NCI-H1436 treated with DMSO at 0.1 percent for 48 hours (cell line): Measurements from ENCODE around the gene PTCH1.

Experiments used
- DNase-seq: peaks from one replicate; lab custom pipeline; 2025; lab: John Stamatoyannopoulos, UW

PTCH1 gene

GRCh38 chr9:95512709-95513095 lies 4.1 kb downstream of the PTCH1 start:
- DNase-seq: no peak

DNA sequence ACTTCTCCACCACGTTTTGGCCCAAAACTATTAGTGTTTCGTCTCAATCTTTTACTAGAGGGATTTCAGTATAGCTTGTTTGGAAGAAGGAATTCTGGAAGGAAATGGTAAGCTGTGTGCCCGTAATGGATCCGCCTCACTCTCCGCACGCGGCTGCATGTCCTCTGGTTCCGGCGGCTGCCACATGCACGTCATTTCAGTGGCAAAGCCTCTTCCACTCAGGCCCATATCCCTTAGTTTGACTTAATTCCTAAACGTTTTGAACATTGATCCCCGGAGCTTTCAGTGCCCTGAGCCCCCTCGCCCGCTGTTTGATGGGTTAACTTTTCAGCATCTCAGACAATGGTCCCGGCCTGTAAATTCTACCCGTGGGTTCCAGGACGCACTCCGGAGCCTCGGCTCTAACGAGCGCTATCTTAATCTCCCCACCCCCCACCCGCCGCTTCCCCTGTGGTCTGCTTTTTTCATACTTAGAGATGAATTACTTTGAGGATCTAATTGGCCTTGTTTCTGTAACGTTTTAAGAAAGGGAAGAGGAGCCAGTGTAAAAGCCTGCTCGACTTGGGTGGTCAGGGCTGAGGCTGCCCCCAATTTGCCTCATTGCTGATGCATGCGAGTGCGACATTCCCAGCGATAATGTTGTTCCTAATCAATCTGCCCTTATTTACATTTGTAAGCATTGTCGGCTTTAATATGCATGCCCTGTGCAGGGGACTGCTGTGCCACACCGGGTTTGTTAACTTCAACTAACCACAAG lies 4.6 kb downstream of the PTCH1 start:
- DNase-seq: no peak

DNA sequence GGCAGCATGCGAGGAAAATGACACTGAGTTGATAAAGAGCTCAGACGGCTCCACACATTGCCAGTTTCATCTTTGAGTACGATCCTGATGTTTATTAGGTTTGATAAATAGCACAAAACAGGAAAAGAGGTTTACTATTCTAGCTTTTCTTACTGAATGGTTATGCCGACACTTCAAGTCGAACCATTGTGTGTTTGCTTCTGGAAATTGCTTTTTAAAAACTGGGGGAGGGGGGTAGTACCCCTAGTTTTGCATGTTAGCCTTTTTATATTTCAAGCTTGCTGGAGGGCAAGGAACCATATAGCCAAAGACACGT lies 5.2 kb downstream of the PTCH1 start:
- DNase-seq: no peak

GRCh38 chr9:95510709-95511615 lies 5.8 kb downstream of the PTCH1 start:
- DNase-seq: peak; percentile 62

DNA sequence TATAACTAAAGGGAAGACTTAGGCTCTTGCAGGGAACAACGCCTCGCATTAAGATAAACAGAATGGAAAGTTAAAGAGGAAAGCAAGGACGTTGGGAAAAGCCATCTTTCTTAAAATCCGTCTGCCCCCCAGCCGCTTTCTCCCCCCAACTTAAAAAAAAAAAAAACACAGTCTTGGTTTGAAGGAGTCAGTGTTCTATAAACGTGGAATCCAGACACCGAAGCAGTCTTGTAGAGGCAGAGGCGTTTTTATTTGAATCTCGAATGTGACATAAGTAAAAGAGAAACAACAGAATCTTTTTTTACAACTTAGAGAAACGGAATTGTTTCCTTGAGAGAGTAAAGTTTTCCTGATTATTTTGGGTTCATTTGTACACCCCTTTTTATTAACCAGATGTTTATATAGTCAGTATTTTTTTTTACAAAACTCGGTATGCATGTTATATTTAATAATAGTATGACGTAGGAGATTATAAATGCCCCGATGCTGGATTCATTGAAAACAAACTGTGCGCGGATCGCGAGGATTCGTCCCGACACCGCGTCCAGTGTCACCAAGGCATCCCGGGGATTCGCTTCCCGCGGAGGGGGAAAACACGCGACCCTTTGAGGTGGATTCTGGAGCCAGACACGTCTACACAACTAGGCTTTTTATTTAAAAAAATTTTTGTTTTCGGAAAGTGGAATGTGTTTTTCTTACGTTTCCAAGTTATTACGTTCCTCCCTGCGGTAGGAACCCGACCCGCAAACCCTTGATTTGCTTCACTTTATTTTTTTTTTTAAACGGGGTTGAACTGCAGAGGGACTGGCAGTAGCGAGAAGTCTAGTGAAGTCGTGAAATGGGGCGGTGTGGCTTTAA lies 6.7 kb downstream of the PTCH1 start:
- no peak for DNase-seq

- peak; percentile 94 for DNase-seq
Measured at GRCh38 chr9:95508968-95509850, 7.6 kb downstream of the PTCH1 start.

DNA sequence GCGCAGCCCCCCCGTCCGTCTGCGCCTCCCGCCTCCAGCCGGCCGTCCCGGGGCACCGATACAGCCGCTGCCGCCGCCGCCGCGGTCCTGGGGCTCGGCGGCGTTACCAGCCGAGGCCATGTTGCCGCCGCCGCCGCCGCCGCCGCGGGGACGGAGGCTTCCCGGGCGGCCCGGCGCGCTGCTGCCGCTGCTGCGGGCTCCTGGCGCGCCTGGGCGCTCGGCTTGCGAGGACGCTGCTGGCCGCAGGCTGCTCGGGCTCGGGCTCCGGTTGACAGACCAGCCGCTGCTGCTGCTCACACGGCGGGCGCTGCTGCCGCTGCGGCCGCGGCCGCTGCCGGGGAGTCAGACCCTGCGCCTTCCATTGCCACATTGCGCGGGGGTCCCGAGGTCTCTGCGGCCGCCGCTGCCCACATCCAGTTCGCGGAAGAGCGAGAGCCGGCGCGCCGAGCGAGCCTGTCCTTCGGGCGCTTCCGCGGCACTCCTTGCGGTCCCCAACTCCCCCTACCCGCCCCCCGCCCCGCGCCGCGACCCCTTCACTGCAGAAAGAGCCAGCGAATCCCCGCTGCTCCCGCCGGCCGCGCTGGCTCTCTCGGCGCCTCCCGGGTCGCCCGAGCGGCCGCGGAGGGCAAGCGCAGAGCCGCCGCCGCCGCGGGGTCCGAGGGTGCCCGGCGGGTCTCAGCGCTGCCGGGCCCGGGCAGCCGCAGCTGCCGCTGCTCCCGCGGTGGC lies 8.4 kb downstream of the PTCH1 start:
- DNase-seq: no peak

DNA sequence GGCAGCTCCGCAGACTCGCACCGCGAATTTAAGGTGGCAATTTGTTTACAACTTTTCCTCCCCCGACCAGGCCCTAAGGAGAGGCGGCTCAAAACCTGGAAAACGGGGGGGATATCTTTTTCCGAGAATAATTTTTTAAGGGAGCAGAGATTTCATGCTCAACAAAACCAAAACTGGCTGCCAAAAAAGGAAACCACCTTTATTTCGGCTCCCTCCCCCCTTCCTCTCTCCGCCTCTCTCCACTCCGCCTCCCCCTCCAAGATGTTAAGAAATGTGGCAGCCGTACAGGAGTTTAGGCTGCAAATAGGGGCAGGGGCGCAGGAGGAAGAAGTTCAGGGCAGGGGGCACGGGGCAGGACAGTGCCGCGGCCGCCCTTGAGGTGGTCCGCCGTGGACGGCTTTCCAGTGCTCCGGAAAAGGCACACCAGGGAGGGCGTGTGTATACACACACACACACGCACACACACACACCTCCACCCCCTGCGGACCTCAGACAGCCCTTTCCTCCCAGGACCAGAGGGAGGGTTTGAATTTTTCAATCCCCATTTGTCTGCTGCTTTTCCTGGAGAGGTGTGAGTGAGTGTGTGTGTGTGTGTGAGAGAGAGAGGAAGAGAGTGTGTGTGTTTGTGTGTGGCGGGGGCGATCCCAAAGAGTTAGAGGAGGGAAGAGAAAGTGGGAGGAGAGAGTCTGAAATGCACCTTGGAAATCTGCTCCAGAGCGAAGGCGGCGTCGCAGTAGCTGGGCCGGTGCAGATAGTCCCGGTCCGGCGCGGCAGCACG lies 9.1 kb downstream of the PTCH1 start:
- DNase-seq: no peak

DNA sequence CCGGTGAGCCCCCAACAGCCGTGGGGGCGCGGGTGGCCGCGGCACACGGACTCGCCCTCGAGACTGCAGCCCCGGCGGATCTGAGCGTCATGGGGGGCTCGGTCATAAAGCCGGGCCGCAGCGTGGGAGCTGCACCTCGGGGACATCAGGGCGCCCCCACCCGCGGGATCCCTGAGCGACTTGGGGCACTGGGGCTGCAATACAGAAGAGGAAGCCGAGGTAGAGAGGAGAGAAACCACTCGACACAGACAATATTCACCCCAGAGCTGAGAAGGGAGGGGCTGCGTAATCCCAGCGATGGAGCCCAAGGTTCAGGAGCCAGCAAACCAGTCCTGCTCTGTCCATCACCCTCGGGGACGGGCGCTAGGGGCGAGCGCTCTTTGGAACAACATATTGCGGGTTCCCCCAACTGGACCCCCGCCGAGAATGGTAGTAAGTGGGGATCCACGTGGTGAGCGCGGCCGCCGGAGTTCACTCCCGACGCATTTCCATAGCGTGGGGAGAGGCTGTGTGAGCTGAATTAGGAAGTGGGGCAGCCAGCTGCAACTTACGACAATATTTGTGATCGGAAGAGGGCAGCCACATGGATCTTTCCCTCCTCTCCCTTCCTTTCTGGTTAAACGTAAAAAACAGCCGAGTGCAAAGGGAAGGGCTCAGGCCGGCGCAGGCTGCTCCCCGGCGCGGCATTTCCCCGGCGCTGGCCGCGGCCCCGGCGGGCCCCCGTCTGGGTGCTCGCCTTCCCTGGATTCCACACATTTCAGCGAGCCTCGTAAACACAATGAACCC lies 9.9 kb downstream of the PTCH1 start:
- no peak for DNase-seq

DNA sequence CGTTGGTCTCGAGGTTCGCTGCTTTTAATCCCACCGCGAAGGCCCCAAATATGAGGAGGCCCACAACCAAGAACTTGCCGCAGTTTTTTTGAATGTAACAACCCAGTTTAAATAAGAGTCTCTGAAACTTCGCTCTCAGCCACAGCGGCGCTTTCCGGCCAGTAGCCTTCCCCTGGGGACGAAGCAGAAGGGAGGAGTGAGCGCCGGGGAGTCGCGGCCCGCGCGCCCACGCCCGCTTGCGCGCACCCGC lies 10.4 kb downstream of the PTCH1 start:
- no peak for DNase-seq

GRCh38 chr9:95505717-95506427 lies 10.9 kb downstream of the PTCH1 start:
- no peak for DNase-seq

- no peak for DNase-seq
Measured at GRCh38 chr9:95505072-95505716, 11.6 kb downstream of the PTCH1 start.

DNA sequence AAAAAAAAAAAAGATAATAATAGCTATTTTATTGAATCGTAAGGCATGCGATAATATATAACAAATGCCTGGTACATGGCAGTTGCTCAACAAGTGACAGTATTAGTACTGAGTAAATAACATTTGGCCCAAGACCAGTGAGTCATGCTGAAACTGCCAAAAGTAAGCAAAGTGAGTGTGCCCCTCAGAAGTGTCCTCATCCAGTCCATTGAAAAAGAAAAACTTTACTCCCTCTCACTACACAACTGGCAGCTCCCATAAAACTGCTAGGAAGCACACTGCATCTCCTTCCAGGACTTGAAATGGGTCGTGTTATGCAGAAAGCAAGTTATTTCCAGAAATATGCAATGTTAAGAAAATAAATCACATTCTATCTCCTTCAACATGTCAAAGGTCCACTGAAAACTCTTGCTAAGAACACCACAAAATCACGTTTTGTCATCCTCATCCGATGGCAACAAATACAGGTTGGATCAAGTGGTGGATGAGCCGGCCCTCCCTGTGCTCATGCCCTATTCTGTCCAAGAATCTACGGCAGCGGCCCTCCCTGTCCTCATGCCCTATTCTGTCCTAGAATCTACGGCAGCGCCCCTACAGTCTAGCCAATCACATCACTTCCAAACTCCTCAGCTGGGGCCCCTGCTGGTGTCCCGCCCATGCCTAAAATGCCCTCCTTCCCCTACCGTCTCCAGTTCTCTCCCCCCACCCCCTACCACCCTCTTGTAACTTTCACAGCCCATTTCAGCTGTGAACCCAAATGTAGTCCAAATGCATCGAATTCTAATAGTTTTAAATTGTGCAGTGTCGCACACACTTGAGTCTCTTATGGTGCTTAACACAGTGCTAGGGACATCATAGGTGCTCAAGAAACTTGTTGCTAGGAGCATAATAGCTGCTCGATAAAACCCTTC lies 12.5 kb downstream of the PTCH1 start:
- DNase-seq: no peak

DNA sequence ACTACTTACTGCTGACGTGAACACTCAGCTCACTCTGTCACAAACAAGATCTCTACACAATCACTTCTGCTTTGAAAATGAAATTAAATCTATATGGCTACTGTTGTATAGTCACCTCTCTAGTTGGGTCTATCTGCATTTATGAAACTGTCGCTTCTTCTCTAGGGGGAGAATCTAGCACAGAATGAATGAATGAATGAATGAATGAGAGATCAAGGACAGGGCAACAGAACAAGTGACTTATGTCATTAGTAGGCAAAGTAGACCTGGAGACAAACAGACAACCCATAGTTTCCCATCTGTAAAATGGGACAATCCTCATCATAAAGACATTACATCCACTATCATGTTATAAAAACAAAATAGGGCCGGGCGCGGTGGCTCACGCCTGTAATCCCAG lies 13.4 kb downstream of the PTCH1 start:
- no peak for DNase-seq

GRCh38 chr9:95502248-95502647 lies 14.5 kb downstream of the PTCH1 start:
- DNase-seq: no peak

GRCh38 chr9:95499847-95500246 lies 16.9 kb downstream of the PTCH1 start:
- DNase-seq: no peak

GRCh38 chr9:95499046-95499676 lies 17.6 kb downstream of the PTCH1 start:
- DNase-seq: no peak
